Stimulated activated effector memory CD8-positive, alpha-beta T cell treated with anti-CD3 and anti-CD28 coated beads, Interleukin-12 subunit alpha, Interleukin-12 subunit beta, amount 100 ng/mL, for 72 hours (primary cell): ENCODE measurements around the gene ESYT2.

ENCODE experiments used
- ATAC-seq: fragments of 150-1000 bp; cut with Tn5 transposase; 2 replicates; pipeline ENCODE4 v1.10.0; 2021
- DNase-seq, 2 donors: peaks; one replicate each; pipeline ENCODE4 v3.0.0; 2021 to 2022; ENCODE audit warnings: low spot score in 2 of 2
- H3K27ac Mint-ChIP-seq: one replicate; pipeline ENCODE4 v1.8.0; 2022; ENCODE audit warnings: mild to moderate bottlenecking, mixed read lengths
- H3K36me3 Mint-ChIP-seq: one replicate; pipeline ENCODE4 v1.8.0; 2022; ENCODE audit warnings: mild to moderate bottlenecking, mixed read lengths
- H3K4me1 Mint-ChIP-seq: one replicate; pipeline ENCODE4 v1.8.0; 2022; ENCODE audit warnings: mixed read lengths
- H3K4me3 Mint-ChIP-seq: one replicate; pipeline ENCODE4 v1.8.0; 2022; ENCODE audit warnings: mild to moderate bottlenecking, mixed read lengths
- H3K9me3 Mint-ChIP-seq: one replicate; pipeline ENCODE4 v1.8.0; 2022; ENCODE audit warnings: mixed read lengths

ESYT2 gene

GRCh38 chr7:158820656-158821055 lies 8.7 kb downstream of the ESYT2 start:
- DNase-seq: no peak
- H3K4me3 Mint-ChIP-seq: peak overlapping the region; percentile 74
- peaks cover 20% of the 10 kb centered on the region for H3K36me3 Mint-ChIP-seq
- H3K9me3 Mint-ChIP-seq: no peaks in the 10 kb centered on the region
- H3K27ac Mint-ChIP-seq: peak overlapping the region; percentile 77
- no peak for ATAC-seq
- H3K4me1 Mint-ChIP-seq: peaks cover 78% of the 10 kb centered on the region

DNA sequence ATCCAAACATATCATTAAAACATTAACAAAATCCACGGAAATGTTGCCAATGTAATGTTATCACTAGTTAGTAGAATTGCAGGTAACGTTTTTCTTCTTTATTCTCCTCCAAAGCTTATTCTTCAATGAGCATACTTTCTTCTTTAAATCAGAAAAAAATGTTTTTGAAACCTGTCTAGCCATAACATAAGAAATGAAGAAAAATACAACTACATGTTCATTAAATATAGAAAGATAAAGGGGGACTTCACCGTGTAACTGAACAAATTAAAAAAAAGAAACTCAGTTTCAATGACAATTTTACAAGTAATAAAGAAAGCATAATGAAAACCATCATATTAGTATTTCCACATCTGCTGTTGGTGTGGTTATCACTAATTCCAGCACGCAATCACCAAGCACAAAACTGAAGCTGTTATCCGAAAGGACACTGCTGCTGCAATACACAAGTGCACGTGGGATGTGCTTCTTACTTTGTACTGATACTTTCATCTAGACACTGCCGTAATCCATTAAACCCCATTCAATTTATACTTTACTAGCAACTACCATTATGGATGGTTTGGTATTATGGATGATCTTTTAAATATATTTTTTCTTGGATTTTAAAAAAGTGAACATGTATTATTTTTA lies 9.6 kb downstream of the ESYT2 start:
- Mint-ChIP-seq H3K9me3 (no peaks in the 10 kb centered on the region), H3K4me3 (peak overlapping the region; percentile 74), H3K4me1 (peaks cover 78% of the 10 kb centered on the region), H3K27ac (peak overlapping the region; percentile 98), H3K36me3 (peaks cover 19% of the 10 kb centered on the region)
- DNase-seq (no peak), ATAC-seq (no peak)

DNA sequence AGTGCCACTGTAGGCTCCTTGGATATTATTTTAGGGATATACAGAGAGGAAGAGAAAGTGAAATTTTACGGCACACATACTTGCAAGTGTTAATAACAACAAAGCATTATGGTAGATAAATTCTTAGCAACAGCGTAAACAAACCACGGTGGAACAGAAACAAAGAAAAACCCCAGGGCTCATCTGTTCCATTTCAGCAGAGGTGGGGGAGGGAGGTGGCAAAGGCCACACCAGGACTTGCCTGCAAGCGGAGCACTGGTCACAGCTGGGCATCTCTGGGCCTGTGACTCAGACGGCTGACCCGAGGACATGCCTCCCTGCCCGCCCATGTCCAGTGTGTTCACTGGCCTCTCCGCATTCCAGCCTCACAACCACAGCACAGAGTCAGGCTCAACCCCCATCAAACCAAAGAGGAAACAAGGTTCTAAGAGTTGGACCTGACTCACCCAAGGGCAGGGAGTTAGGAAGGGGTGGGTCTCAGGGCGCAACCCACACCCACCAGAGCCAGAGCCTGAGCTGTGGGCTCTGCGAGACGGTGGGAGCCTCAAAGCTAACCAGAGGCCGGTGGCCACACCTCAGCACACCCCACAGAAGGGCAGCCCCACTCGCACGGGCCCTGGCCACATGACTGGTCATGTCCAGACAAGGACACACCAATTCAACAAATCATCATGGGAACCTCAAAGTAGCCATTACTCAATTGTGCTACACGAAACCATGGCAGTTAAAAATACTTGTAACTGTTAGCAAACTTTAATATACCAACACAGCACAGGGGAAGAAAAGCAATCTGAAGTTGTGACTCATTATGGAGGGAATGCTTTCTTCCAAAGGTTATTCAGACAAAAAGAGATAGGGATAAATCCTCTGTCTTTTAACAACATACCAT lies 10.7 kb downstream of the ESYT2 start:
- H3K27ac Mint-ChIP-seq: peak overlapping the region; percentile 98
- peaks cover 24% of the 10 kb centered on the region for H3K36me3 Mint-ChIP-seq
- ATAC-seq: peak; percentile 93
- peak overlapping the region; percentile 74 for H3K4me3 Mint-ChIP-seq
- peaks cover 76% of the 10 kb centered on the region for H3K4me1 Mint-ChIP-seq
- no peaks in the 10 kb centered on the region for H3K9me3 Mint-ChIP-seq
- DNase-seq: peak; percentile 57 to 85

GRCh38 chr7:158816995-158817394 lies 12.3 kb downstream of the ESYT2 start:
- ATAC-seq (no peak), DNase-seq (no peak)
- H3K27ac Mint-ChIP-seq: peak overlapping the region; percentile 98
- no peaks in the 10 kb centered on the region for H3K9me3 Mint-ChIP-seq
- peaks cover 24% of the 10 kb centered on the region for H3K36me3 Mint-ChIP-seq
- peak overlapping the region; percentile 74 for H3K4me3 Mint-ChIP-seq
- peaks cover 89% of the 10 kb centered on the region for H3K4me1 Mint-ChIP-seq

DNA sequence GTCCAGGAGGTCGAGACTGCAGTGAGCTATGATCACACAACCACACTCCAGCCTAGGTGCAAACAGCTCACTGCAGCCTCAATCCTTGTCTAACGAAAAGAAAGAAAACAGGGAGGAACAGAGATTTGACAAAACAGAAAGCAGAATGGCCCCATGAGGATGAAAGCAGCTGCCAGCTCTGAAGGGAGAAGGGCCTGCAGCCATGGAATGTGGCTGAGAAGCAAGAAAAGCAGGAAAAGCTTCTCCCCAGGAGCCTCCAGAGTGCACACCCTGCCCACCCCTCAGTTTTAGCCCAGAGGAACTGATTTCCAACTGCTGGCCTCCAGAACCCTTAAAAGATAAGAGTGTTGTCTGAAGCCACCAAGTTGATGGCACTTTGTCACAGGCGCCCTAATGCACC lies 13.0 kb downstream of the ESYT2 start:
- Mint-ChIP-seq H3K36me3 (peaks cover 24% of the 10 kb centered on the region), H3K27ac (peak overlapping the region; percentile 98), H3K4me3 (peak overlapping the region; percentile 74), H3K4me1 (peaks cover 89% of the 10 kb centered on the region), H3K9me3 (no peaks in the 10 kb centered on the region)
- ATAC-seq: no peak
- DNase-seq: no peak

DNA sequence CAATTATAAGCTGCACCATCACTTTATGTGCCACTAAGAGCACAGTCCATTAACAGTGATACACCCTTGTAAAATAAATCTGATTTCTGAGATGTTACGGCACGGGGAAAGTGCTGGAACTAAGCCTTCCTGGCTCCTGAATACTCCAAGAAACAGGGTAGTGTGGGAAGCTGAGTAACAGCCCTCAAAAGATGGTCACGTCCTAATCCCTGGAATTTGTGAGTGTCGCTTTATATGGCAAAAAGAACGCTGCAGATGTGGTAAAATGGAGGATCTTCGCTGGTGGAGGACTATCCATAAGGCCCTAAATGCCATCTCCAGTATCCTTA lies 13.5 kb downstream of the ESYT2 start:
- no peaks in the 10 kb centered on the region for H3K9me3 Mint-ChIP-seq
- H3K4me1 Mint-ChIP-seq: peaks cover 89% of the 10 kb centered on the region
- no peak for DNase-seq
- H3K4me3 Mint-ChIP-seq: peak overlapping the region; percentile 74
- H3K27ac Mint-ChIP-seq: peak overlapping the region; percentile 98
- no peak for ATAC-seq
- peaks cover 24% of the 10 kb centered on the region for H3K36me3 Mint-ChIP-seq

DNA sequence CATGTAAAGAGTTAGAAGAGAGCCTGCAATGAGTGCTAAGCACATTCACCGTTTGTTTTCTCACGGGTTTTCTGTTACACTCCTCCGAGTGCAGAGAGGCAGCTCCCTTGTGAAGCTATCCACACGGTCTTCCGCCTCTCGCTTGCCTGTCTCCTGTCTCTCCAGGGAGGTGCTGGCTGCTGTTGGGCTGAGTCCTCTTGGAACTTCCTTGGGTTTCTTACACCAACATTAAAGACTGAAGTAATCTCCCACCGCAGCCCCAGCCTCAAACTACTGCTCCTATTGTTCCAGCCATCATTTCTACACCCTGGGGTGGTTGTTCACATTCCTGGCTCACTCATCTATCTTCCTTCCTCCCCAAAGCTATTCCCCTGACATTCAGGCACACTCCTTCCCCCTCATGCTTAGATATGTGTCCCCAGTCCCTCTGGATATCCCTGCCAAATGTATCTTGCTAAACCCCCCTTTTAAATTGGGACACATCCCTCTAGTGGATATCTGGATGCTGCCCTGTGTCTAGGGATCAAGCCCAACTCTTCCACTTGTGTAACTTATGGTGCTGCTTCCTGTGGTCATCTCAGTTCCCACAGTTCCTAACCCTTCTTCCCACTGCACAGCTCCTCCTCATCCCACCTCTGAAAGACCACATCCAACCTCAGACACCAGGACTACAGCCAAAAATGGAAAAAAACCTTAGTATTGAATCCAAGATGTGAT lies 14.1 kb downstream of the ESYT2 start:
- DNase-seq: no peak
- Mint-ChIP-seq H3K9me3 (no peaks in the 10 kb centered on the region), H3K27ac (peak overlapping the region; percentile 98), H3K4me1 (peaks cover 89% of the 10 kb centered on the region), H3K36me3 (peaks cover 24% of the 10 kb centered on the region), H3K4me3 (peak overlapping the region; percentile 74)
- no peak for ATAC-seq

DNA sequence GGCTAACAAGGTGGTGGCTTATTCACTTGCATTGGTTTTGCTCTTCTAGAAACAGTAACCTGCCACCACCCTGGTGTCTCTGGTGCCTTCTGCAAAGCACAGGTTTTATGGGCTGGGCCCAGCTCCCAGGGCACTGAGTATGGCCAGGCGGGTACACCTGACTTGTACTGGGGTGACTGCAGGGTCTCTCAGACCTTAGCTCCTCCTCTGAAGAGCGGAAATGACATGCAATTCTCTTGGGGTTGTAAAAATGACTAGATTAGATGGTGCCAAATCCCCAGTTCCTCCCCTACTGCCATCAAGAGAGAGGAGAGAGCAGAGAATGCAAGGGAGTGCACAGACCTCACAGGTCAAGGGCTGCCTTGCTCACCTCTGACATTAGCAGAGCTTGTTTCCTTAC lies 14.7 kb downstream of the ESYT2 start:
- ATAC-seq: peak; percentile 49
- H3K9me3 Mint-ChIP-seq: no peaks in the 10 kb centered on the region
- peaks cover 28% of the 10 kb centered on the region for H3K36me3 Mint-ChIP-seq
- H3K4me1 Mint-ChIP-seq: peaks cover 92% of the 10 kb centered on the region
- H3K27ac Mint-ChIP-seq: peak overlapping the region; percentile 98
- peak overlapping the region; percentile 74 for H3K4me3 Mint-ChIP-seq
- no peak for DNase-seq

- ATAC-seq: no peak
- H3K4me3 Mint-ChIP-seq: peak overlapping the region; percentile 74
- peaks cover 43% of the 10 kb centered on the region for H3K36me3 Mint-ChIP-seq
- no peaks in the 10 kb centered on the region for H3K9me3 Mint-ChIP-seq
- peaks cover 77% of the 10 kb centered on the region for H3K4me1 Mint-ChIP-seq
- no peak for DNase-seq
- H3K27ac Mint-ChIP-seq: peak overlapping the region; percentile 91
Measured at GRCh38 chr7:158812684-158813083, 16.6 kb downstream of the ESYT2 start.

DNA sequence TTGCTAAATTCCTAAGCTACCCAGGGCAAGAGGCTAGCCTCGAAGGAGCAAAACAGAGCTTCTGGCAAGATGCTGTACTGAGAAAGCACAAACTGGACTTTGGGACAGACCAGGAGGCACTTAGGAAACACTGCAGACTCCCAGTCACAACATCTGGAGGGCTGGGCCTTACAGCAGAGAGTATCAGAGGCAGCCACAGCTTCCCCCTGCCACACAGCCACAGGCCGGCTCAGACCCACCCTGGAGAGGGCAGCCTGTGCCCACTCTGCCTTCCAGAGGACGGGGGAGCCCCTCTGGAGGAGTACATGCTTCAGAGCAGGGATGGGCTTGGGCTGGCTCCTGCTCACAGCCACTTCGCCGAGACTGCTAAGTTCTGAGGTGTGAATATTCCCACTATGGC lies 17.4 kb downstream of the ESYT2 start:
- Mint-ChIP-seq H3K4me1 (peaks cover 70% of the 10 kb centered on the region), H3K36me3 (peaks cover 45% of the 10 kb centered on the region), H3K27ac (peak overlapping the region; percentile 91), H3K9me3 (no peaks in the 10 kb centered on the region), H3K4me3 (peak overlapping the region; percentile 74)
- ATAC-seq (no peak), DNase-seq (no peak)

DNA sequence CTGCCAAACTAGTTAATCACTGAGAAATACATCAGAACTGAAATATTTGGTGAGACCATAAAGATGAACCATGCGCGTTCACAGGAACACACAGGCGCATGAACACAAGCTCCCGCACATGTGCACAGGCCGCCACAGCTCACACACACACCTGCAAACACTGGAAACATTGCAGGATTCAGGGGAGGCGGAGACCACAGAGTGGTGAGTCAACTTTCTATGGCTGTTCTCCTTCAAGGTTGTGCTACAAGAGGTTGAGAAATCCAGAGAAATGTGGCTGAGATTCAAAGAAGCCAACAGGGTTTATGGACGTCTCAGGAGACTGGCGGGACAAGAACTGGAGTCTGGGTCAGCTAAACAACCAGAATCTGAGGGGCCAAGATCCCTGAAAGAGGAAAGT lies 17.8 kb downstream of the ESYT2 start:
- Mint-ChIP-seq H3K27ac (peak overlapping the region; percentile 91), H3K36me3 (peaks cover 41% of the 10 kb centered on the region), H3K9me3 (no peaks in the 10 kb centered on the region), H3K4me1 (peaks cover 66% of the 10 kb centered on the region), H3K4me3 (peak overlapping the region; percentile 74)
- DNase-seq (no peak), ATAC-seq (peak; percentile 61)

DNA sequence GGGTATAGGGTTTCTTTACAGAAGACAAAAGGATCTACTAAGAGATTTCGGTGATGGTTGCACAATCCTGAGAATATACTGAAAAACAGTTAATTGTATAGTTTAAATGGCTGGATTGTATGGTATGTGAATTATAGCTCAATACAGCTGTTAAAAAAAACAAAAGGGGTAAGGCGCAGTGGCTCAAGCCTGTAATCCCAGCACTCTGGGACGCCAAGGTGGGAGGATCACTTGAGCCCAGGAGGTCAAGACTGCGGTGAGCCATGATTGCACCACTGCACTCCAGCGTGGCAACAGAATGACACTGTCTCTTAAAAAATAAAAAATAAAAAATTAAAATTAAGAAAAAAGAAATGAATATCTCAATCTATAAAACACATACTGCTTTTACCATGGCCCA lies 18.5 kb downstream of the ESYT2 start:
- Mint-ChIP-seq H3K9me3 (no peaks in the 10 kb centered on the region), H3K36me3 (peaks cover 37% of the 10 kb centered on the region), H3K27ac (peak overlapping the region; percentile 81), H3K4me3 (no peak overlapping the region), H3K4me1 (peaks cover 60% of the 10 kb centered on the region)
- DNase-seq: no peak
- no peak for ATAC-seq

DNA sequence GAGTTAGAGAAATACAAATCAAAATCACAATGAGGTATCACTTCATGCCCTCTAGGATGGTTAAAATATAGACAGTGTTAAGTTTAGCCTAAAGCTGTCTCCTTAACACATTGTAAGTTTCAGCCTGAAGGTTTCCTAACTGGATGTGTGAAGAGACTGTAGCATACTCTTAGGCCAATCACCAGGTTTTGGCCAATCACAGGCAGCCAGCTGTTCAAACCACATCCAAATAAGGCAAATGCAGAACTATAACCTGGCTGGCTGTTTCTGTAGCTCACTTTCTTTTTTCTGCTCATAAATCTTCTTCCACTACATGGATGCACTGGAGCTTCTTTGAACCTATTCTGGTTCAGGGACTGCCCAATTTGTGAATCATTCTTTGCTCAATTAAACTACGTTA lies 19.7 kb downstream of the ESYT2 start:
- peaks cover 42% of the 10 kb centered on the region for H3K36me3 Mint-ChIP-seq
- H3K27ac Mint-ChIP-seq: no peak overlapping the region
- peaks cover 52% of the 10 kb centered on the region for H3K4me1 Mint-ChIP-seq
- no peaks in the 10 kb centered on the region for H3K9me3 Mint-ChIP-seq
- ATAC-seq: peak; percentile 53
- DNase-seq: no peak
- no peak overlapping the region for H3K4me3 Mint-ChIP-seq

- ATAC-seq: no peak
- DNase-seq: no peak
- H3K27ac Mint-ChIP-seq: no peak overlapping the region
- peaks cover 44% of the 10 kb centered on the region for H3K36me3 Mint-ChIP-seq
- no peak overlapping the region for H3K4me3 Mint-ChIP-seq
- peaks cover 51% of the 10 kb centered on the region for H3K4me1 Mint-ChIP-seq
- no peaks in the 10 kb centered on the region for H3K9me3 Mint-ChIP-seq
Measured at GRCh38 chr7:158808126-158808525, 21.2 kb downstream of the ESYT2 start.

DNA sequence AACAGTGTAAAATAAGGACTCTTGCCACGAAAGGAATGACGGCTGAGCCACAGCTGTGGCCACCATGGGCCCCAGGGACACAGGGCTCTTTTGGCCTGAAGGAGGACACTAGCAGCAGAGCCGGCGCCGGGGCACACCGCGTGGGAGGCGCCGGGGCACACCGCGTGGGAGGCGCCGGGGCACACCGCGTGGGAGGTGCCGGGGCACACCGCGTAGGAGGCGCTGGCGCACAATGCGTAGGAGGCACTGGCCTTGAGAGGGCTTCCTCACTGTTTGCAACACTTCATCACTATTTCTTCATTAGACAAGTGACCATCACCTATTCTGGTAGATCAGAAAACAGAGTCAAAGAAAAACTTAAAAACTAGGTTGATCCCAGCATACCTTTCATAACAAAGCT lies 23.4 kb downstream of the ESYT2 start:
- Mint-ChIP-seq H3K4me1 (peaks cover 33% of the 10 kb centered on the region), H3K4me3 (no peak overlapping the region), H3K9me3 (no peaks in the 10 kb centered on the region), H3K27ac (peak overlapping the region; percentile 5), H3K36me3 (peaks cover 44% of the 10 kb centered on the region)
- no peak for DNase-seq
- no peak for ATAC-seq
